Activated CD8-positive, alpha-beta T cell treated with anti-CD3 and anti-CD28 coated beads for 36 hours (primary cell): ENCODE measurements around the gene MEF2A. TPM values are rescaled to one million over a fixed set of nuclear protein-coding genes. Genes with fewer than 3 reads are reported as not detected.
"Not testable (repeated sequence)": the region's sequence is repeated elsewhere in the genome, so short reads cannot be mapped to it uniquely, and the experiment has no call there.

ENCODE experiments used
- ATAC-seq: fragments of 200-7000 bp; cut with Tn5 transposase; one replicate; pipeline ENCODE4 v1.10.0; 2021; ENCODE audit warnings: mild to moderate bottlenecking, moderate library complexity
- CTCF ChIA-PET: fragments of 350-600 bp; sonication (Branson Sonifier 250); formaldehyde crosslinking; loops from one replicate; lab custom pipeline; 2021; ENCODE audit warnings: antibody characterized with exemption; lab: Charles Lee
- POLR2A ChIA-PET: fragments of 350-600 bp; sonication (Branson Sonifier 250); formaldehyde crosslinking; loops from one replicate; lab custom pipeline; 2021; ENCODE audit warnings: antibody characterized with exemption; lab: Charles Lee
- DNase-seq: peaks from one replicate; pipeline ENCODE4 v3.0.0-alpha.2; 2020
- H3K27ac Mint-ChIP-seq: one replicate; pipeline ENCODE4 v1.8.0; 2021; ENCODE audit warnings: mild to moderate bottlenecking, mixed read lengths
- H3K27me3 Mint-ChIP-seq: one replicate; pipeline ENCODE4 v1.8.0; 2021; ENCODE audit warnings: mixed read lengths
- H3K36me3 Mint-ChIP-seq: one replicate; pipeline ENCODE4 v1.8.0; 2021; ENCODE audit warnings: low read depth, mixed read lengths
- H3K4me1 Mint-ChIP-seq: one replicate; pipeline ENCODE4 v1.8.0; 2021; ENCODE audit warnings: low read depth, mixed read lengths
- H3K4me3 Mint-ChIP-seq: one replicate; pipeline ENCODE4 v1.8.0; 2021; ENCODE audit warnings: mild to moderate bottlenecking, moderate library complexity, mixed read lengths
- H3K9me3 Mint-ChIP-seq: one replicate; pipeline ENCODE4 v1.8.0; 2021; ENCODE audit warnings: mixed read lengths
- CTCF ChIP-seq: fragments of 200-600 bp; IDR thresholded peaks from one replicate; pipeline ENCODE4 v1.8.0; 2022; ENCODE audit warnings: antibody characterized with exemption, mild to moderate bottlenecking
- intact Hi-C: fragments of 100-400 bp; cut with micrococcal nuclease; formaldehyde crosslinking; loops from one replicate; pipeline ENCODE4 v1.10.0; 2022
- total RNA-seq, 2 experiments: library from RNA; stranded (reverse); gene quantifications; one replicate each; pipeline ENCODE4 v1.2.3, GENCODE V29; 2021

The MEF2A gene
- total RNA-seq, 2 experiments from 2014 or later: 16.4 to 17.6 TPM

GRCh38 chr15:99732751-99733267 is 167.0 kb downstream of the MEF2A start:
- DNase-seq (peak; percentile 34), ATAC-seq (no peak)
- ChIA-PET CTCF (interaction anchor here (1.0 to 4.4 kb wide), 10 partner anchors 16 to 618 kb away, joined by 3 to 18 read pairs (median 5); no protein-coding TSS in a partner anchor), POLR2A (interaction anchor here (0.7 to 2.4 kb wide), 7 partner anchors 10 to 481 kb away, joined by 3 to 7 read pairs (median 4); partner anchors contain the start of gene LRRC28)
- no peaks in the 10 kb centered on the region for H3K27me3 Mint-ChIP-seq
- peaks cover 17% of the 10 kb centered on the region for H3K4me1 Mint-ChIP-seq
- peak overlapping the region; percentile 78 for H3K4me3 Mint-ChIP-seq
- no peak overlapping the region for H3K27ac Mint-ChIP-seq
- no peaks in the 10 kb centered on the region for H3K36me3 Mint-ChIP-seq
- intact Hi-C loops: no loop called here
- H3K9me3 Mint-ChIP-seq: no peaks in the 10 kb centered on the region
- no peak for TF ChIP-seq CTCF

GRCh38 chr15:99733268-99734039 is 167.7 kb downstream of the MEF2A start, which contains the start of gene LYSMD4:
LYSMD4 (minus strand) TSS chr15:99733437; CDS start chr15:99731999, 1,438 bp downstream.
- intact Hi-C loops: no loop called here
- Mint-ChIP-seq H3K27ac (peak within 1 kb of the TSS; percentile 94), H3K4me1 (peaks cover 17% of the 10 kb centered on the region), H3K9me3 (no peaks in the 10 kb centered on the region), H3K27me3 (no peaks in the 10 kb centered on the region), H3K4me3 (peak within 1 kb of the TSS; percentile 79), H3K36me3 (no peaks in the 10 kb centered on the region)
- no peak for TF ChIP-seq CTCF
- DNase-seq (peak; percentile 99), ATAC-seq (peak; percentile 99)
- ChIA-PET POLR2A (interaction anchor here (0.7 to 2.4 kb wide), 8 partner anchors 10 to 482 kb away, joined by 3 to 7 read pairs (median 4); partner anchors contain the start of gene LRRC28), CTCF (interaction anchor here (1.0 to 2.8 kb wide), 8 partner anchors 16 to 616 kb away, joined by 3 to 18 read pairs (median 5); no protein-coding TSS in a partner anchor)

GRCh38 chr15:99734040-99734291 is 168.2 kb downstream of the MEF2A start:
- peaks cover 17% of the 10 kb centered on the region for H3K4me1 Mint-ChIP-seq
- H3K4me3 Mint-ChIP-seq: peak overlapping the region; percentile 79
- H3K27ac Mint-ChIP-seq: peak overlapping the region; percentile 94
- DNase-seq, intact Hi-C loops, ATAC-seq, H3K36me3 Mint-ChIP-seq, H3K27me3 Mint-ChIP-seq, H3K9me3 Mint-ChIP-seq: not testable (repeated sequence)
- CTCF ChIA-PET: interaction anchor here (1.0 to 2.6 kb wide), 2 partner anchors 20 to 462 kb away, joined by 7 to 12 read pairs; no protein-coding TSS in a partner anchor
- POLR2A ChIA-PET: interaction anchor here (1.1 to 2.4 kb wide), 5 partner anchors 17 to 169 kb away, joined by 3 to 6 read pairs (median 4); no protein-coding TSS in a partner anchor

GRCh38 chr15:99734575-99734974 is 168.8 kb downstream of the MEF2A start:
- H3K4me1 Mint-ChIP-seq: peaks cover 17% of the 10 kb centered on the region
- no peaks in the 10 kb centered on the region for H3K9me3 Mint-ChIP-seq
- H3K4me3 Mint-ChIP-seq: no peak overlapping the region
- H3K27ac Mint-ChIP-seq: peak overlapping the region; percentile 26
- ATAC-seq: no peak
- POLR2A ChIA-PET: interaction anchor here (0.8 to 1.3 kb wide), 2 partner anchors 32 to 170 kb away, joined by 3 to 4 read pairs; no protein-coding TSS in a partner anchor
- H3K36me3 Mint-ChIP-seq: no peaks in the 10 kb centered on the region
- no peak for TF ChIP-seq CTCF
- no peak for DNase-seq
- CTCF ChIA-PET: interaction anchor here (1.1 kb wide), 1 partner anchor 234 kb away, joined by 3 read pairs; no protein-coding TSS in a partner anchor
- no peaks in the 10 kb centered on the region for H3K27me3 Mint-ChIP-seq
- intact Hi-C loops: no loop called here

GRCh38 chr15:99735868-99736267 is 170.1 kb downstream of the MEF2A start:
- H3K4me3 Mint-ChIP-seq: no peak overlapping the region
- POLR2A ChIA-PET: interaction anchor here (1.3 kb wide), 1 partner anchor 11 kb away, joined by 3 read pairs; no protein-coding TSS in a partner anchor
- no peak overlapping the region for H3K27ac Mint-ChIP-seq
- no peaks in the 10 kb centered on the region for H3K9me3 Mint-ChIP-seq
- CTCF ChIA-PET: interaction anchor here (1.1 to 2.0 kb wide), 3 partner anchors 21 to 32 kb away, joined by 3 to 14 read pairs (median 6); no protein-coding TSS in a partner anchor
- intact Hi-C loops: no loop called here
- TF ChIP-seq CTCF: no peak
- H3K27me3 Mint-ChIP-seq: no peaks in the 10 kb centered on the region
- peaks cover 12% of the 10 kb centered on the region for H3K4me1 Mint-ChIP-seq
- ATAC-seq: no peak
- H3K36me3 Mint-ChIP-seq: no peaks in the 10 kb centered on the region
- DNase-seq: no peak
